Left lung (tissue), 10 donors: Measurements from ENCODE around the gene TK1. TPM values are rescaled to one million over a fixed set of nuclear protein-coding genes. Genes with fewer than 3 reads are reported as not detected.
"Not testable (repeated sequence)": the region's sequence is repeated elsewhere in the genome, so short reads cannot be mapped to it uniquely, and the experiment has no call there.

Source experiments
- ATAC-seq: fragments of 200-7000 bp; cut with Tn5 transposase; one replicate; pipeline ENCODE4 v1.9.1; 2020; ENCODE audit warnings: moderate library complexity
- DNase-seq, 4 donors: peaks; one replicate each; pipeline ENCODE4 v3.0.0-alpha.2; 2013 to 2020
- H3K27ac ChIP-seq, 2 donors: fragments of 200-600 bp; sonication (generic) in 1 of 2; one replicate each; pipeline versions ENCODE4 v1.5.0 to v1.8.0; 2020 to 2021
- H3K27me3 ChIP-seq, 2 donors: fragments of 200-600 bp; sonication (generic) in 1 of 2; one replicate each; pipeline versions ENCODE4 v1.5.0 to v1.8.0; 2020 to 2021
- H3K36me3 ChIP-seq, 2 donors: fragments of 200-600 bp; sonication (generic) in 1 of 2; one replicate each; pipeline versions ENCODE4 v1.5.0 to v1.8.0; 2020 to 2021
- H3K4me1 ChIP-seq, 2 donors: fragments of 200-600 bp; one replicate each; pipeline ENCODE4 v1.8.0; 2021
- H3K4me3 ChIP-seq, 2 donors: fragments of 200-600 bp; sonication (generic) in 1 of 2; one replicate each; pipeline versions ENCODE4 v1.5.0 to v1.8.0; 2020 to 2021; ENCODE audit warnings: mild to moderate bottlenecking in 1 of 2
- H3K9me3 ChIP-seq, 2 donors: fragments of 200-600 bp; sonication (generic) in 1 of 2; one replicate each; pipeline versions ENCODE4 v1.5.0 to v1.8.0; 2020 to 2021
- CTCF ChIP-seq, 2 donors: fragments of 200-600 bp; sonication (generic) in 1 of 2; IDR thresholded peaks; one replicate each; pipeline versions ENCODE4 v1.5.0 to v1.8.0; 2021; ENCODE audit warnings: antibody characterized with exemption in 2 of 2
- intact Hi-C, 2 donors: fragments of 100-400 bp; cut with DNase I; formaldehyde crosslinking; loops; one replicate each; pipeline versions ENCODE4 v1.11.2 to v1.14.2; 2022
- polyA plus RNA-seq, 6 donors: library from polyadenylated mRNA; unstranded; fragments of 120-200 nt; gene quantifications; one replicate each; pipeline ENCODE4 v1.2.1, GENCODE V29; 2013; ENCODE audit not compliant: insufficient read length in 6 of 6
- total RNA-seq, 2 donors: library from RNA; stranded (reverse); fragmentation: NEBNext Ultra II Directional; extraction: Animal tissue kit (Norgen Biotek cat#: 25700); gene quantifications; one replicate each; pipeline ENCODE4 v1.2.1, GENCODE V29; 2021
- donor health status: DM: no; HTN: yes; CAD: no.
- donor health status: DM: no; HTN: no; CAD: no.

The TK1 gene
- total and polyA plus RNA-seq, 8 donors: 22.5 to 54.9 (median 28.2) TPM

GRCh38 chr17:78141437-78142118, 45.3 kb downstream of the TK1 start:
- Histone ChIP-seq H3K4me3 (no peak overlapping the region), H3K9me3 (no peaks in the 10 kb centered on the region), H3K27ac (peak overlapping the region; percentile 75 to 76), H3K4me1 (peaks cover 33 to 91% of the 10 kb centered on the region in 2 donors), H3K36me3 (peaks cover 0 to 10% of the 10 kb centered on the region in 2 donors), H3K27me3 (no peaks in the 10 kb centered on the region)
- no peak for DNase-seq
- ATAC-seq: no peak
- TF ChIP-seq CTCF (IDR thresholded peaks at IDR 0.05): no peak
- intact Hi-C loops: no loop called here

GRCh38 chr17:78140169-78141051, 46.4 kb downstream of the TK1 start:
- DNase-seq (peak in 3 of 4 donors; percentile 81 to 99 (median 99)), ATAC-seq (peak; percentile 85)
- Histone ChIP-seq H3K4me1 (peaks cover 31 to 90% of the 10 kb centered on the region in 2 donors), H3K27me3 (no peaks in the 10 kb centered on the region), H3K9me3 (no peaks in the 10 kb centered on the region), H3K27ac (peak overlapping the region; percentile 75 to 76), H3K36me3 (peaks cover 0 to 17% of the 10 kb centered on the region in 2 donors), H3K4me3 (peak overlapping the region in 1 of 2 donors; percentile 11)
- TF ChIP-seq CTCF (IDR thresholded peaks at IDR 0.05): peak in 1 of 2 donors; percentile 11
- intact Hi-C loops: no loop called here

GRCh38 chr17:78139861-78140168, 47.0 kb downstream of the TK1 start:
- Histone ChIP-seq H3K27ac (peak overlapping the region; percentile 44 to 75), H3K36me3 (peaks cover 0 to 23% of the 10 kb centered on the region in 2 donors), H3K4me1 (peaks cover 25 to 85% of the 10 kb centered on the region in 2 donors), H3K4me3 (peak overlapping the region in 1 of 2 donors; percentile 11)
- ATAC-seq, H3K9me3 ChIP-seq, H3K27me3 ChIP-seq, intact Hi-C loops, DNase-seq: not testable (repeated sequence)

GRCh38 chr17:78138204-78139060, 48.4 kb downstream of the TK1 start:
- no peak for ATAC-seq
- Histone ChIP-seq H3K4me1 (peaks cover 12 to 84% of the 10 kb centered on the region in 2 donors), H3K9me3 (no peaks in the 10 kb centered on the region), H3K27me3 (no peaks in the 10 kb centered on the region), H3K4me3 (no peak overlapping the region), H3K36me3 (peaks cover 0 to 27% of the 10 kb centered on the region in 2 donors), H3K27ac (peak overlapping the region in 1 of 2 donors; percentile 74)
- DNase-seq: no peak
- no peak for TF ChIP-seq CTCF (IDR thresholded peaks at IDR 0.05)
- intact Hi-C loops: no loop called here

GRCh38 chr17:78137392-78138203, 49.3 kb downstream of the TK1 start:
- TF ChIP-seq CTCF (IDR thresholded peaks at IDR 0.05): peak in 1 of 2 donors; percentile 47
- intact Hi-C loops: no loop called here
- peak in 1 of 4 donors; percentile 85 for DNase-seq

More at GRCh38 chr17:78137392-78138203, 49.3 kb downstream of the TK1 start:
- Histone ChIP-seq H3K36me3 (peaks cover 0 to 27% of the 10 kb centered on the region in 2 donors), H3K27ac (peak overlapping the region in 1 of 2 donors; percentile 74), H3K4me3 (no peak overlapping the region), H3K27me3 (no peaks in the 10 kb centered on the region), H3K9me3 (no peaks in the 10 kb centered on the region), H3K4me1 (peaks cover 12 to 85% of the 10 kb centered on the region in 2 donors)
- no peak for ATAC-seq
